NCI-H524 (cell line): ENCODE measurements around the gene ABHD13.
A peak's percentile ranks its signal among the peaks of the same experiment; 100 is the strongest.

Source experiments
- DNase-seq, 2 experiments: peaks; one replicate each; lab custom pipeline; 2025; lab: John Stamatoyannopoulos, UW

Gene ABHD13

DNA sequence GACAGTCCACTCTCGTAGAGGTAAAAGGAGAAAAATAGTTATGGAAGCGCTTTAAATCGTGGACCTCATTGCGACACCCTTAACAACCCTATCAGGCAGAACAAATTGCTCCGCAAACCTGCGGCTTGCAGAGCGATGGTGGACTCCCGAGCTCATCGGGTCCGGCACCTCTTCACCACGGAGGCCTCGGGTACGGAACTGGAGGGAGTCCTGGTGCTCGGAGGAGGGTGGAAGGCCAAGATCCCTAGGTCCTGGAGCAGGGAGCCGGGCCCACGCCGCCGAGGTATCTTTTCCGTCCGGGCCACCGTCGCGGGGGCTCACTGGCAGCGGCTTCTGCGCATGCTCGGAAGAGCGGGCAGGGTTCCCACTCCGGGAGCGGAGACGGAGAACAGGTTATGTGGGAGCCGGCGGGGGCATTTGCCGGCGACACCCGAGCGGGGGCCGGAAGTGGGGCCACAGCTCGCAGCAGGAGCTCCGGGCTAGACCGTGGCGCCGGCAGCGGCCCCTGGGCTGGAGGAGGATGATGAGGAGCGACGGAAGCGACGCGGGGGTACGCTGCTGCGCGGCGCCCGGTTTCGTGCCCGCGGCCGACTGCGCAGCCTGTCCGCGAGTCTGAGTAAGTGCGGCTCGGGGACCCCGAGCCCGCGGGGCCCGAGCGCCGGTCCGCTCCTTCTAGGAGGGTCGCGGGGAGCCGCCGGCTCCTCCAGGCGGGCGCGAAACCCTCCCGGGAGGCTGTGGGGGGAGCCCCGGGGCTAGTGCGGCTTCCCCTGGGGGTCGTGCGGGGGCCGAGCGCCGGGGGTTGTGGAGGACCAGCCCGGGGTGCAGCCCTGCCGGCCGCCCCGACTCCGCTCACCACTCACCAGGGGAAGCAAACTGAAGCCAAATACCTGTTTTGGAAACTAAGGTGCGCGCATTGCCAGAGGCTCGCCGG, at the start of gene ABHD13:
Gene ABHD13, plus strand, starts transcription at position 349 of the 931 bp plus-strand sequence. CDS start 10,827 bp downstream, outside the sequence.
- peak; percentile 88 to 94 for DNase-seq

DNA sequence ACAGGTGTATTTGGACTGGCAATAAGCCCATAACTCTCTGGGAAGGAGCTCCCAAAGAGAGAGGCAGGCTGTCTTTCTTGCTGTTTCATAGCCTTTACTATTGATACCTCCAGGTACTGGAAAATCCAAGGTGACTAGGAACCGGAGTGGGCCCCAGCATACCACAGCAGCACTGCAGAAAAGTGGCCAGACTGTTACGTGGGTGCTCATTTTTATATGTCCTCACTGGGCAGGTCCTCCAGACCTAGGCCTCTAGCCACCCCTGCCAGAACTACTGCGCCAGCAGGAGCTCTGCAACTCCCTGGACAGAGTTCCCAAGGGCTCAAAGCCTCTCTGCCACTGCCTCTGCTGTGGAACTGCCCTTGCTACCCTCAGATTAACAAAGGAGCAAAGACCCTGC, 49.3 kb upstream of the ABHD13 start:
- DNase-seq, result no peak

DNA sequence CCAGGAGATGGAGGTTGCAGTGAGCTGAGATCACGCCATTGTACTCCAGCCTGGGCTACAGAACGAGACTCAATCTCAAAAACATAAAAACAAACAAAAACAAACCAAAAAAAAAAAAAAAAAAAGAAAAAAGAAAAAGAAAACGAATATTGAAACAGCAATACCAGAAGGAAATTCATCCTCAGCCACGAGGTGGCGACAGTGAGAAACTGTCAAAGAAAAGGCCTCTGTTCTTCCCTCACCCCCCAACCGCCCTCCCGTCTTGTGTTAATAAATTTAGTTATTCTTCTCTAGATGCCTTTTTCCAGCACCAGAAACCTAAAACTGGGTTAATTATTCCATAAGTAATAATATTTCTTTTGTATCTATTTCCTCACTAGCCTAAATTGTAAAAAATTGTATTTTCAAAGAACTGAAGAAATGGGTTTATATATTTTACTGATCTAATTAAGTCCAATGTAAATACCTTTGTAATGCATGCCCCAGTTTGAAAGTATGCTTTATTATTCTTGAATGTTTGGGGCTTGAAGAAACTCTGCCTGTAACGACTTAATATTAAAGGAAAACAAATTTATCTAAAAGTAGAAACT, 41.4 kb upstream of the ABHD13 start:
- DNase-seq, result peak in 1 of 2 experiments; percentile 18

- no peak for DNase-seq
These were observed 40.1 kb upstream of the ABHD13 start for GRCh38 chr13:108178078-108178477.

DNA sequence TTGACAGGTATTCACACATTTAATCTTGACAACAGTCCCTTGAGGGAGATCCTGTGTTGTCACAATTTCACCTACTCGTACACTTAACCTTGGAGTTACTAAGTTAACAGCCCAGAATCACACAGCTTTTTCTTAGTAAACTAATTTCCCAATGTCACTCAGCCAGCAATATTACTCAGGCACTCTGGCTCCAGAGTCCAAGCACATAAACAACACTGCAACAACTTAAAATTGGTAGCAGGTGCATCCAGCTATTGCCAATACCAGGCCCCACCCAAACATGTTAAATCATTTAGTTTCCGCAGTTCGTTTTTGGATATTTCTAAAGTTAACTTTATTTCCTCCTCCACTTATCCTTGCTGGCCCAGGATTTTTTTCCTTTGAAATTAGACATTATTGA, 35.5 kb upstream of the ABHD13 start:
- DNase-seq, result no peak

GRCh38 chr13:108185223-108185622, 33.0 kb upstream of the ABHD13 start:
- no peak for DNase-seq

DNA sequence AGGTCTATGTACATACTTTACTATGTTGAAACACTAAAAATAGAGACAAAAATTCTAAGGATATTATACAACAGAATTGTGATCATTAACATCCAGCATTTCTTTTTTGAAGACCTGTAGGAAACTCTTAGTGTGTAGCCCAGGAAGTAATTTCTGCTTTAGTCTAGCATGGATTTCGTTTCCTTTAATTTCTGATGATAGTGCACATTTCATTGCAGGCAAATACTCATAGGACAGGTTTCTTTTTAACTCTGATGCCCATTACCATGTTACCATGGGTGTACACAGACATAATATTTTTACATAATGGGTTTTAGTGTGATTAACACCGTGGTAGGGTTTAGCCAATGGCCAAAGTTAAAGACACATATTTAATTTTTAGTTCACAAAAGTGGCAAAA, 29.9 kb upstream of the ABHD13 start:
- no peak for DNase-seq

GRCh38 chr13:108190897-108191296, 27.3 kb upstream of the ABHD13 start:
- no peak for DNase-seq

- DNase-seq, result no peak
These were observed 24.4 kb upstream of the ABHD13 start for GRCh38 chr13:108193806-108194205.

- DNase-seq, result no peak
These were observed 23.7 kb upstream of the ABHD13 start for GRCh38 chr13:108194435-108194936.

GRCh38 chr13:108195146-108195545, 23.0 kb upstream of the ABHD13 start:
- DNase-seq, result no peak

DNA sequence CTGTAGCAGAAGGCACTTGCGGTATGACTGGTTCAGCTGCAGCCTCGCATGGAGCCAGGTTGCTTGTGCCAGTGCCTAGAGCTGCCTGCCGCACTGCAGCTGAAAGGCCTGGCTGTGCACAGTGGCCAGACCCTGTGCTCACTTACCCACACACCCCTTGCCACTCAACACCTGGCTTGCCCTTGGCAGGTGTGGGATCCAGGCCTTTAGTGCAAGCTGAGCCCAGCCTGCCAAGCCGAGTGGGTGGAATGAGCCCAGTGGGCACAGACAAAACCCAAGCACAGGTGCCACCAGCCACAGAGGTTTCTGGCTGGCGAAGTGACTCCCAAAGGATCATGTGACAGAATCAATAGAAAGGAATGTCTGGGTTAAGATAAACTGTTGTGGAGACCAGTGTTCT, 22.3 kb upstream of the ABHD13 start:
- no peak for DNase-seq

GRCh38 chr13:108200781-108201398, 17.3 kb upstream of the ABHD13 start:
- no peak for DNase-seq

GRCh38 chr13:108210551-108210950, 7.6 kb upstream of the ABHD13 start:
- DNase-seq, result no peak

GRCh38 chr13:108212886-108213285, 5.3 kb upstream of the ABHD13 start:
- no peak for DNase-seq

- DNase-seq, result no peak
These were observed 4.2 kb upstream of the ABHD13 start for GRCh38 chr13:108213946-108214345.

DNA sequence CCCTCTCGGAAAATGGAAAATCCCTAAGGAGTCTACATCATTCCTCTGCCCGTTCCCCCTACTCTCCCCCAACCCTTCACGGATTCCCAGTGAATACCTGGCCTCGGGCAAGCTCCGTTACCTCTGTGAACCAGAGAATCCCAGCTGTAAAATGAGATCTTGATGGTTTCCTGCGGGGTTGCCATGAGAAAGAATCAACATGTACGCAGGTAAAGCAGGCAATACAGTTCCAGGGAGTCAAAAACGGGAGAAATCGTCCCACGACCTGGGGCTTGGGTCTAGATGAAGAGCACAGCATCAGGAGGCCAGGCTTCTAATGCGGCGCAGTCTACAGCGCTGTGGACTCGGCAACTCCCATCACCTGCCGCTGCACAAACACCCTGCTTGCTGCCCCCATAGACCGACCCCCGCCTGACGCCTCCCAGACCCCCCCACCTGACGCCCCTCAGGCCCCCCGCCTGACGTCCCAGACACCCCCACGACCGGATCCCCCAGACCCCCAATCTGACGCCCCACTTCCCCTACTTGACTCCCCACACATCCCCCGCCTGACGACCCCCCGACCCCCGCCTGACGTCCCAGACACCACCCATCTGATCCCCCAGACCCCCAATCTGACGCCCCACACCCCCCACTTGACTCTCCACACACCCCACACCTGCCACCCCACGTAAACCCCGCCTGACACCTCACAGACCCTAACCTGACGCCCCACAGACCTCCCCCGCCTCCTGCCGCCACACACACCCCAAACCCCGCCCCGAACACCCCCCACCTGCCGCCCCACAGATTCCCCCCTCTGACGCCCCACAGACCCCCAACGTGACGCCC, 3.5 kb upstream of the ABHD13 start:
- DNase-seq, result peak in 1 of 2 experiments; percentile 18

DNA sequence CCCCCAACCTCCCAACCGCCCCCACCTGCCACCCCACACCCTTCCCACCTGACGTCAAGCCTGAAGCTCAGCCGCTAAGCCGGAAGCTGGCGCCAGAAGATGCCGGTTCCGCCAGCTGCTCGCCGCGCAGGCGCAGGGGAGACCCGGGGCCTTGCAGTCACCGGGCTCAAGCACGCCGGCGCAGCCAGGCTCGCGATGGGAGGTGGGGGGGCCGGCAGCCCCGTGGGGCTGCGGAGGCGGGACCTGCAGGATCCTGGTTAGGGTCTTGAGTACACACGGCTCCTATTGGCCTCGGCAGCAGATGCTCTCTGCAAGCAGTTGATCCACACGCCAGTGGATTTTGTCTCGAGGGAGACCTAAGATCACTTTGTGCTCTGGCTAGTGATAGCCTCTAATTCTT, 2.8 kb upstream of the ABHD13 start, which contains the start of gene LIG4:
Gene LIG4, minus strand, starts transcription at position 101 of the 400 bp plus-strand sequence. CDS start 4,268 bp downstream, outside the sequence.
- DNase-seq, result peak; percentile 87 to 94

DNA sequence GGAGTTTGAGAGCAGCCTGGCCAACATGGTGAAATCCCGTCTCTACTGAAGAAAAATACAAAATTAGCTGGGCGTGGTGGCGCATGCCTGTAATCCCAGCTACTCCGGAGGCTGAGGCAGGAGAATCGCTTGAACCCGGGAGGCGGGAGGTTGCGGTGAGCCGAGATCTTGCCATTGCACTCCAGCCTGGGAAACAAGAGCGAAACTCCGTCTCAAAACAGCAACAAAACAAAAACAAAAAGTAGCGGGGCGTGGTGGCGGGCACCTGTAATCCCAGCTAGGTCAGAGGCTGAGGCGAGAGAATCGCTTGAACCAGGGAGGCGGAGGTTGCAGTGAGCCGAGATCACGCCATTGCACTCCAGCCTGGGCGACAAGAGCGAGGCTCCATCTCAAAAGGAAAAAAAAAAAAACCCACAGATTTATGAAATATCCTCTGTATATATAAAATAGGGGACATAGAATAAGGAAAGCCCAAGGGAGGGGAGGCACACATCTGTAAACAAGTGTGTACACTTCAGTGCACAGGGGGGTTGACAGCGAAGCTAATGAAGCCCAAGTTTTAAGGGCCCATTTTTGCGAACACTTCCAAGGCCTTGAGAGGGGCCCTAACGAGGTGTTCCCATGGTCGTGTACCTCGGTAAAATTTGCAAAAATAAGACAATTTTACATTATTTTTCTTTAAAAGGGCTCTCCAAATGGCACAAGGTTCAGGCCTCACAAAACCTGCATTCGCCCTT, 717 bp upstream of the ABHD13 start:
- peak in 1 of 2 experiments; percentile 5 for DNase-seq

GRCh38 chr13:108220041-108220440, 1.8 kb downstream of the ABHD13 start:
- DNase-seq, result peak in 1 of 2 experiments; percentile 21
